Measurements from ENCODE around the gene MAGI2. TPM values are rescaled to one million over a fixed set of nuclear protein-coding genes. Genes with fewer than 3 reads are reported as not detected.
A peak's percentile ranks its signal among the peaks of the same experiment; 100 is the strongest.

Gene MAGI2
- polyA plus RNA-seq, 1 donor: 37.2 TPM

GRCh38 chr7:78912781-78913180 lies 540.7 kb downstream of the MAGI2 start:
- no peak for DNase-seq

DNA sequence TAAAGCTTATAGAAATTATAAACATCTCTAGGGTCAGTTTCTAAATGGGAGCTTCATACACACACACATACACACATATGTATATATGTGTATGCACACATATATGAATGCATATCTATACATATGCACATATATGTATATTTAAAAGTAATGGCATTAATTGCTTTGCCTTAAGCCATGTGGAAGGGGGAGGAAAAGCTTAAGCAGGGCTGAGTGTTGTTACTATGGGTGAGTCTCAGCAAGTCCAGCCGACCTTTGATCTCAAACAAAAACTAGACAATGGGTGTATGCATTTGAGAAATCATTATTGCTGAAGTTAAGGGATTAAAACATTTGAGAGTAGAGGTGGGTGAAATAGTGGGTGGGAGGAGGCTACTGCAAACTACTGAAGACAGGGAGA lies 546.7 kb downstream of the MAGI2 start:
- no peak for DNase-seq

DNA sequence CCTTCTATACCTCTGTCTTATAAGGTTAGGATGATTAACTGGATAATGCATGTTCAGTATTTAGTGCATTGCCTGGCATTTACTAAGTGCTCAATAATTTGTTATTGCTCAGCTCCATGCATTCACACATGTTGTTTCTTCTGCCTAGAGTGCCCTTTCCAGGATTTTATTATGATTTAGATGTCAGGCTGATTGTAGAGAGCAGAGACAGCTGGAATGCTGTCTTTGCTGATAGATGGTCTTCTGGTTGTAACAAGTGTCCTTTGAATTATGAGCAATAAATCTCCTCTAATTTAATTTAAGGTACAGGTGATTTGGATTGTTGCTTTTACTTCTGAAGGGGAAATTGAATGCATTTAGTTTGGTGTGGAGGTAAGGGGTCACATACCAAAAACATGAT lies 548.0 kb downstream of the MAGI2 start:
- DNase-seq: no peak

DNA sequence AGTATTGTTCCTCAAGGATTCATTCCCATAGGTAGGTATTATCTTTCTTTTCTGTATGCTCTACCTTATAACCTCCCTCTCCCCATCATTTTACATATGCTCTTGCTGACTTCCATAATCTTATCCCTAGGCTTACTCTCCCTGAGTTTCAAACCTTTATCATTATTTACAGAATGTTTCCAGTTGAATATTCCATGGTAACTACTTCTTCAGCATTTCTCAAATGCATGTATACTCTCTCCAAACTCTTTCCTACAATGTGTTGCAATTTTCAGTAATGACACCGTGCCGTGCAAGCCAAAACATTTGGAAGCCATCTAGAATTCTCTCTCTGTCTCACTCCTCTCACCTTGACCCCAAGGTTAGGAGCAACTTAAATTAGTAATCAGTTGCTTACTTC lies 548.5 kb downstream of the MAGI2 start:
- DNase-seq: no peak

DNA sequence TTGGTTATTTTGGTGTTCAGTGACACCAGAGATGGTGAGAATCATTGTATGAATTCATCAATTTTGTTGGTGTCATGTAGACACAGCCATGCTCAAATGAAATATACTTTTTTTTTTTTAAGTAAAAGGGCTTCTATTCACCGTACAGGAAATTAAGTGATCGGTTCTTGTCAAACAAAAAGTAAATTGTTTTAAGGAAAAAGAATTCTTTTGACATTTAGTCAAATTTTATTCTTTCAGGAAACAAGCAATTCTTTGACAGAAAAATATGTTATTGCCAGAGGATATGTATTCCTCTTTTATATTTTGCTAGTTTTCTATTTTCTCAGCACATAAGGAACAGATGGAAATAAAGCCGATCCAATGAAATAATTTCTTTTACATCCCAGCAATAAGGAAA lies 551.9 kb downstream of the MAGI2 start:
- no peak for DNase-seq

GRCh38 chr7:78900806-78901205 lies 552.7 kb downstream of the MAGI2 start:
- no peak for DNase-seq

- DNase-seq: no peak
Observed at GRCh38 chr7:78895393-78895792, 558.1 kb downstream of the MAGI2 start.

- DNase-seq: no peak
Observed at GRCh38 chr7:78879206-78879605, 574.3 kb downstream of the MAGI2 start.

GRCh38 chr7:78873117-78873516 lies 580.4 kb downstream of the MAGI2 start:
- DNase-seq: no peak

DNA sequence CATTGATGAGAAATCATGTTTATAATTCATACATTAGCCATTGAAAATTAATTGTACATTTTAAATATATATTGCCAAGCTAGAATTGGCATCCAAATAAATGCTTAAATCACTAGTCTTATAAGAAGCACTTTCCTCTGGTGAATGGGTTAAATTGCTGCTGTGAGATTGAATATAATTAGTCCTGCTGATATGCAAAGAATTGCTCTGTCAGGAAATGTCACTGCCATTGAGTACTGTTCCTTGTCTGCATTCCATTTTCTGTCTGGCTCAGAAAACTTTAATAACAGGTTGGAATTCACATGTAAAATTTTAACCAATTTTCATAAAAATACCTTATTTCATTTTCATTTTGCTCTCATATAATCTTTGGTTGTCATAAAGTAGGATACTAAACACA lies 589.1 kb downstream of the MAGI2 start:
- no peak for DNase-seq

- peak; percentile 14 for DNase-seq
Observed at GRCh38 chr7:78863281-78863680, 590.2 kb downstream of the MAGI2 start.

DNA sequence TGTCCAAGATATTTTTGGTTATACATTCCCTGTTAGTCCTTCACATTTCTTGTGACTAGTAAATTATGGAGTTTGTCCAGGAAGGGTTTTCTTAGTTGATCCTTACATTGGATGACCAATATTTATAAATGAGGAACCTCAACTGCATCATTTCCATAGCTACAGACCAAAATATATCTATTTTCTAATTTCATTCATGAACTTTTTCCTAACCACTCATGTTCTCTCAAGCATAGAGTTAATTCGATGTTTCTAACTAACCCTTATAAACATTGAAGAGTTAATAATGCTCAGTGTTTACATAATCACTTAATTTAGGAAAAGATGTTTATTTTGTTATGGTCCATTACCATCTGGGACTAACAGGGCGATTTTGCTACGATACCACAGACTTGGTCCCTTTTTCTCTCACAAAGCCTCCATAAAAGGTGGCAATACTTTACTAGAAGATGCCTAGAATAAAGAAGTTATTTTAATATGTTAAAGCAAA lies 591.0 kb downstream of the MAGI2 start:
- DNase-seq: no peak

GRCh38 chr7:78852951-78853350 lies 600.5 kb downstream of the MAGI2 start:
- DNase-seq: no peak

- DNase-seq: no peak
Observed at GRCh38 chr7:78850093-78850740, 603.2 kb downstream of the MAGI2 start.

- no peak for DNase-seq
Observed at GRCh38 chr7:78845155-78845554, 608.3 kb downstream of the MAGI2 start.

- DNase-seq: no peak
Observed at GRCh38 chr7:78842068-78842467, 611.4 kb downstream of the MAGI2 start.

DNA sequence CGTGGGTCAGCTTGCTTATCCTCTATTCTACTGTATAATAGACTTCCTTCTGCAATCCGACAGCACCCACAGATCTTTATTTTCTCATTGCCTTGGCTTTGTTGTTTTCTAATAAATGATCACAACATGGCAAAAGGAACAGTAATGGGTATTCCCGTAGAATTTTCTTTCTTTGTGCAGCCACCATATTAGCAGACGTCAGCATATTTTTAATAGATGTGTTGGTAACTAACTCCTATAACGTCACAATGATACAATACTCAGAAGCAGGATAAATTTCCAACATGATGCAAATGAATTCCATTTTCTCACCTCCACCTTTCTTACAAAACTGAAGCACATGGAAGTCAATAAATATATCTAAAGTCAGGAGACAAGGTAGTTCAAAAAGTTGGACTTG lies 617.6 kb downstream of the MAGI2 start:
- no peak for DNase-seq

DNA sequence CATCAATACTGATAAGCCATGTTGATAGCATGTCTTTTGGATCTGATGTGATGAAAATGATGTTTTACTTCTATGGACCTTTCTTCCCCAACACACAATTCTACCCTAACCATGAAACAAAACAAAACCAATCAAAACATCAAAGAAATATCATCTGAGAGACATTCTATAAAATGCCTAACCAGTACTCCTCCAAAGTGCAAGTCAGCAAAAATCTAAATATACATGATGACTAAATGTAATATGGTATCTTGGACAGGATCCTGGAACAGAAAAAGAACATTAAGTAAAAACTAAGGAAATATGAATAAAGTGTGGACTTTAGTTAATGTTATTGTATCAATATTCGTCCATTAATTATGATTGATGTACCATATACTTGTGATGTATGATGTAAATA lies 625.1 kb downstream of the MAGI2 start:
- DNase-seq: no peak

DNA sequence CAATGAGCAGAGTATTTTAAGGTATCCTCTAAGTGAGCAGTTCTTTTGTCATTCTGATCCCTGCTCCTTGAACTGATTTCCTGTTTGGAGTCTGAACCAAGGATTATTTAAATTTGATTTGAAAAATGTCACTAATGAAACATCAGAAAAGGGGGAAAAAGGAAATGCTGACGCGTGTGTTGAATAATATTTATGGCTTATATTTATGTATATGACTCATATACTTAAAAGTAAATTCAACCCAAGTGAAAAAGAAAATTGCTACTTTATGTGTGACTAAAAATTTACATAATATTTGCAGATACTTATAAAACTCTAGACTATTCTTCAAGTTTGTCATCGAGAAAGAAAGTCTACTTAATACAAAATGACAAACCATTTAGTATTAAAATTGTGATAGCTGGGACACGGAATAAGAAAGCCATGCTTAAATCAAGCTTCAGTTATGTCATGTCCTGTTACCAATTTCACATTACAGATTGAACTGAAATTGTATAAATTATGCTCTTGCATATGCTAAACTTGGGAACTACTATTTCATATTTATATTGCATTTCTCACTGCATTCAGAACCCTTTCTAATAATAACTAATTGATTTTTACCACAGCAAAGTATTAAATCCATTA lies 649.9 kb downstream of the MAGI2 start:
- DNase-seq: no peak

GRCh38 chr7:78794101-78794500 lies 659.4 kb downstream of the MAGI2 start:
- no peak for DNase-seq

DNA sequence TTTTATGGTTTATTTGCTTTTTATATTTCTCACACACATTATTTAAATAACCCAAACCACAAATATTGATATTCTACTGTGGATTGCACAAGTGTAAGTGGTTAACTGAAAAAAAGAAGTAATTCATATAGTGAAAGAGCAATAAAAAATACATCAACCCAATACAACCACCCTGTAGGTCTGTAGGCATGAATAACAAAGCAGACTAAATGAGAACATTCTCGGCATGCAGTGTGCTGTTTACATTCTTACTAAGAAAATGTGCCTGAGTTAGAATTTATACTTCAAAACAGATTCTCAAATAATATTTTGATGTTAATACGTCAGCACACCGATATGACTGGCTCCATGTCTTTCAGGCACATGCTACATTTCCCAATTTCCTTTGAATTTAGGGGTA lies 660.8 kb downstream of the MAGI2 start:
- no peak for DNase-seq

GRCh38 chr7:78792006-78792405 lies 661.5 kb downstream of the MAGI2 start:
- DNase-seq: no peak

- DNase-seq: no peak
Observed at GRCh38 chr7:78788464-78788863, 665.0 kb downstream of the MAGI2 start.

DNA sequence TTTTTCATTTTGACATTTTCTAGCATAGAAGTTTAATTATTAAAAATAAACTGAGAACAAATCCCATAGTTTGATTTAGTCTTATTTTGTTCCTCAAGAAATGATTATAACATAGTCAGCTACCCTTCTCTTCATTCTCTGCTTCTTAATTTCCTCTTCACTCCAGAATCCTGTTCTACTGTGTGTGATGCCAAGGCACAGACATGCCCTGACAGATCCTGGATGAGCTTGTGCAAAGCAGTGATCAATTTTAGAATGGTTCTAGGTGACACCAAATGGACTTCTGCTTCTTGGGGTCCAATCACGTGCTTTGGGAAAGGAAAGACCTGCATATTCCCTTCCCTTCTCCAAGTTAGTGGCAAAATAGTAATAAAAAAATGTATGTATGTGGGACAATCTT lies 665.6 kb downstream of the MAGI2 start:
- DNase-seq: no peak

Data from left kidney (tissue), 2 donors.